Naive thymus-derived CD4-positive, alpha-beta T cell (primary cell): Measurements from ENCODE around the gene PPP1R13L. TPM values are rescaled to one million over a fixed set of nuclear protein-coding genes. Genes with fewer than 3 reads are reported as not detected.
"Not testable (repeated sequence)": the region's sequence is repeated elsewhere in the genome, so short reads cannot be mapped to it uniquely, and the experiment has no call there.

Experiments used
- ATAC-seq: fragments of 150-1000 bp; cut with Tn5 transposase; 2 replicates; pipeline ENCODE4 v1.10.0; 2021; ENCODE audit warnings: mild to moderate bottlenecking, moderate library complexity
- CTCF ChIA-PET: fragments of 350-600 bp; sonication (Branson Sonifier 250); formaldehyde crosslinking; loops from one replicate; lab custom pipeline; 2021; ENCODE audit warnings: antibody characterized with exemption; lab: Charles Lee
- POLR2A ChIA-PET: fragments of 350-600 bp; sonication (Branson Sonifier 250); formaldehyde crosslinking; loops from one replicate; lab custom pipeline; 2021; ENCODE audit warnings: antibody characterized with exemption, inconsistent platforms; lab: Charles Lee
- DNase-seq, 9 donors: peaks; one replicate each; pipeline versions ENCODE4 v3.0.0 to v3.0.0-alpha.2; 2020 to 2022; ENCODE audit warnings: mixed read lengths in 1 of 9
- H3K27ac ChIP-seq: one replicate; pipeline ENCODE4 v1.7.0; 2013; ENCODE audit warnings: mild to moderate bottlenecking, low read depth, low read length, moderate library complexity
- H3K27me3 ChIP-seq, 2 donors: one replicate each; pipeline ENCODE4 v1.7.0; 2013; ENCODE audit warnings: low read length in 2 of 2, mild to moderate bottlenecking in 2 of 2, moderate library complexity in 2 of 2; ENCODE audit not compliant: control insufficient read depth in 2 of 2, insufficient read depth in 2 of 2
- H3K36me3 ChIP-seq, 3 experiments: 1 replicate in 2 of 3; 2 replicates in 1 of 3; pipeline ENCODE4 v1.7.0; 2013; ENCODE audit warnings: low read length in 3 of 3, mild to moderate bottlenecking in 3 of 3, moderate library complexity in 1 of 3; ENCODE audit not compliant: insufficient read depth in 3 of 3, control insufficient read depth in 2 of 3
- H3K4me1 ChIP-seq, 2 donors: one replicate each; pipeline ENCODE4 v1.7.0; 2013; ENCODE audit warnings: low read length in 2 of 2, mild to moderate bottlenecking in 2 of 2, moderate library complexity in 1 of 2; ENCODE audit not compliant: control insufficient read depth in 2 of 2, insufficient read depth in 2 of 2
- H3K4me3 ChIP-seq: 2 replicates; pipeline ENCODE4 v1.7.0; 2013; ENCODE audit warnings: mild to moderate bottlenecking, low read length
- H3K9me3 ChIP-seq, 3 experiments: 1 replicate in 2 of 3; 2 replicates in 1 of 3; pipeline ENCODE4 v1.7.0; 2013; ENCODE audit warnings: low read length in 3 of 3; ENCODE audit not compliant: control insufficient read depth in 2 of 3
- H3K27ac Mint-ChIP-seq, 9 donors: one replicate each; pipeline ENCODE4 v1.8.0; 2020 to 2022; ENCODE audit warnings: mixed read lengths in 9 of 9, mild to moderate bottlenecking in 8 of 9, moderate library complexity in 5 of 9, inconsistent platforms in 2 of 9
- H3K27me3 Mint-ChIP-seq, 5 donors: one replicate each; pipeline ENCODE4 v1.8.0; 2021 to 2022; ENCODE audit warnings: mixed read lengths in 5 of 5, mild to moderate bottlenecking in 1 of 5
- H3K36me3 Mint-ChIP-seq, 5 donors: one replicate each; pipeline ENCODE4 v1.8.0; 2020 to 2022; ENCODE audit warnings: mixed read lengths in 5 of 5, mild to moderate bottlenecking in 3 of 5, inconsistent platforms in 1 of 5
- H3K4me1 Mint-ChIP-seq, 7 donors: one replicate each; pipeline ENCODE4 v1.8.0; 2020 to 2022; ENCODE audit warnings: mixed read lengths in 7 of 7, mild to moderate bottlenecking in 3 of 7, inconsistent platforms in 1 of 7
- H3K4me3 Mint-ChIP-seq, 10 donors: one replicate each; pipeline ENCODE4 v1.8.0; 2020 to 2022; ENCODE audit warnings: mild to moderate bottlenecking in 10 of 10, mixed read lengths in 10 of 10, moderate library complexity in 6 of 10, inconsistent platforms in 2 of 10
- H3K9me3 Mint-ChIP-seq, 11 donors: one replicate each; pipeline ENCODE4 v1.8.0; 2020 to 2022; ENCODE audit warnings: mixed read lengths in 11 of 11, mild to moderate bottlenecking in 4 of 11, inconsistent platforms in 1 of 11, moderate library complexity in 1 of 11
- intact Hi-C, 2 donors: fragments of 100-400 bp; cut with micrococcal nuclease; formaldehyde crosslinking; loops; one replicate each; pipeline ENCODE4 v1.15.1; 2023
- polyA plus RNA-seq, 2 donors: library from polyadenylated mRNA; unstranded; fragments of 300-500 nt; fragmentation: Illumina TruSeq; gene quantifications; one replicate each; pipeline ENCODE4 v1.2.3, GENCODE V29; 2021
- total RNA-seq, 6 experiments: library from RNA in 5 of 6; stranded (reverse) in 5 of 6; gene quantifications; 1 replicate in 5 of 6; 2 replicates in 1 of 6; pipeline ENCODE4 v1.2.3 and lab custom pipeline; 2021 to 2026

The PPP1R13L gene
- total and polyA plus RNA-seq, 7 experiments from 2014 or later = 0.56 to 24.4 (median 3.2) TPM

GRCh38 chr19:45414468-45414867 lies 9.6 kb upstream of the PPP1R13L start:
- Histone ChIP-seq H3K4me1 (peaks cover 4 to 7% of the 10 kb centered on the region in 2 donors), H3K27ac (no peak overlapping the region), H3K36me3 (peaks cover 0 to 39% (median 3%) of the 10 kb centered on the region in 3 experiments), H3K4me3 (no peak overlapping the region), H3K9me3 (no peaks in the 10 kb centered on the region), H3K27me3 (no peaks in the 10 kb centered on the region)
- Mint-ChIP-seq H3K27me3 (no peaks in the 10 kb centered on the region), H3K4me3 (no peak overlapping the region), H3K4me1 (peaks cover 0 to 15% (median 11%) of the 10 kb centered on the region in 7 donors), H3K27ac (no peak overlapping the region), H3K9me3 (no peaks in the 10 kb centered on the region), H3K36me3 (peaks cover 0 to 31% (median 20%) of the 10 kb centered on the region in 5 donors)
- intact Hi-C loops = no loop called here
- ChIA-PET POLR2A (no interaction called here), CTCF (interaction anchor here (0.6 kb wide), 1 partner anchor 25 kb away, joined by 3 read pairs; no protein-coding TSS in a partner anchor)
- ATAC-seq = no peak
- DNase-seq = no peak

GRCh38 chr19:45413497-45413896 lies 8.6 kb upstream of the PPP1R13L start:
- DNase-seq (no peak), ATAC-seq (no peak)
- H3K27ac ChIP-seq = no peak overlapping the region
- Mint-ChIP-seq H3K4me1 (peaks cover 4 to 16% (median 7%) of the 10 kb centered on the region in 7 donors), H3K36me3 (peaks cover 0 to 35% (median 18%) of the 10 kb centered on the region in 5 donors), H3K9me3 (no peaks in the 10 kb centered on the region), H3K27ac (no peak overlapping the region), H3K27me3 (no peaks in the 10 kb centered on the region), H3K4me3 (no peak overlapping the region)
- no peaks in the 10 kb centered on the region for H3K9me3 ChIP-seq
- intact Hi-C loops = no loop called here
- no peak overlapping the region for H3K4me3 ChIP-seq
- no peaks in the 10 kb centered on the region for H3K27me3 ChIP-seq
- H3K36me3 ChIP-seq = peaks cover 0 to 39% (median 3%) of the 10 kb centered on the region in 3 experiments
- H3K4me1 ChIP-seq = no peaks in the 10 kb centered on the region
- POLR2A ChIA-PET = no interaction called here
- CTCF ChIA-PET = interaction anchor here (0.5 kb wide), 1 partner anchor 334 kb away, joined by 4 read pairs; no protein-coding TSS in a partner anchor

GRCh38 chr19:45410330-45410729 lies 5.5 kb upstream of the PPP1R13L start:
- H3K27ac Mint-ChIP-seq = peak overlapping the region in 2 of 9 donors; percentile 20 to 47
- H3K36me3 Mint-ChIP-seq = peaks cover 0 to 29% (median 12%) of the 10 kb centered on the region in 5 donors
- H3K27me3 Mint-ChIP-seq, POLR2A ChIA-PET, H3K4me3 ChIP-seq, DNase-seq, intact Hi-C loops, H3K27me3 ChIP-seq, H3K9me3 ChIP-seq, H3K9me3 Mint-ChIP-seq, H3K4me3 Mint-ChIP-seq, ATAC-seq, CTCF ChIA-PET, H3K27ac ChIP-seq: not testable (repeated sequence)
- Histone ChIP-seq H3K36me3 (peaks cover 0 to 19% (median 3%) of the 10 kb centered on the region in 3 experiments), H3K4me1 (peaks cover 8 to 13% of the 10 kb centered on the region in 2 donors)
- peaks cover 10 to 30% (median 20%) of the 10 kb centered on the region in 7 donors for H3K4me1 Mint-ChIP-seq

- ATAC-seq (no peak), DNase-seq (no peak)
- Mint-ChIP-seq H3K4me1 (peaks cover 16 to 37% (median 28%) of the 10 kb centered on the region in 7 donors), H3K9me3 (no peaks in the 10 kb centered on the region), H3K27ac (no peak overlapping the region), H3K4me3 (no peak overlapping the region), H3K27me3 (peaks cover 0 to 10% (median 4%) of the 10 kb centered on the region in 5 donors), H3K36me3 (peaks cover 0 to 28% (median 11%) of the 10 kb centered on the region in 5 donors)
- CTCF ChIA-PET = no interaction called here
- intact Hi-C loops = loop anchor here (5.0 to 10.0 kb wide), 5 partner anchors 157 to 1223 kb away; partner anchors contain the start of genes QPCTL (in 2 of the 2), SNRPD2 (in 2 of the 2), CCDC61 (in 1 of the 2) and FBXO46 (in 1 of the 2)
- H3K27me3 ChIP-seq = peaks cover under 1 to 3% of the 10 kb centered on the region in 2 donors
- peaks cover 11 to 21% of the 10 kb centered on the region in 2 donors for H3K4me1 ChIP-seq
- no peaks in the 10 kb centered on the region for H3K9me3 ChIP-seq
- no peak overlapping the region for H3K27ac ChIP-seq
- H3K4me3 ChIP-seq = no peak overlapping the region
- H3K36me3 ChIP-seq = peaks cover 0 to 15% (median 3%) of the 10 kb centered on the region in 3 experiments
- POLR2A ChIA-PET = interaction anchor here (0.6 to 1.1 kb wide), 2 partner anchors 15 to 244 kb away, joined by 3 read pairs; no protein-coding TSS in a partner anchor
These were observed 4.7 kb upstream of the PPP1R13L start for GRCh38 chr19:45409557-45409920.

- ATAC-seq = no peak
- no peak overlapping the region for H3K27ac ChIP-seq
- no peak overlapping the region for H3K4me3 ChIP-seq
- H3K4me1 ChIP-seq = peaks cover 16 to 25% of the 10 kb centered on the region in 2 donors
- CTCF ChIA-PET = no interaction called here
- no peak overlapping the region for H3K4me3 Mint-ChIP-seq
- no peaks in the 10 kb centered on the region for H3K9me3 Mint-ChIP-seq
- peak overlapping the region in 2 of 9 donors; percentile 51 to 65 for H3K27ac Mint-ChIP-seq
- peaks cover under 1 to 15% (median 7%) of the 10 kb centered on the region in 5 donors for H3K27me3 Mint-ChIP-seq
- peaks cover 22 to 40% (median 32%) of the 10 kb centered on the region in 7 donors for H3K4me1 Mint-ChIP-seq
- POLR2A ChIA-PET = interaction anchor here (1.1 kb wide), 1 partner anchor 15 kb away, joined by 3 read pairs; no protein-coding TSS in a partner anchor
- peaks cover 0 to 10% (median 3%) of the 10 kb centered on the region in 3 experiments for H3K36me3 ChIP-seq
- peaks cover 5 to 9% of the 10 kb centered on the region in 2 donors for H3K27me3 ChIP-seq
- intact Hi-C loops = loop anchor here (5.0 to 10.0 kb wide), 5 partner anchors 157 to 1223 kb away; partner anchors contain the start of genes QPCTL (in 2 of the 2), SNRPD2 (in 2 of the 2), CCDC61 (in 1 of the 2) and FBXO46 (in 1 of the 2)
- no peak for DNase-seq
- no peaks in the 10 kb centered on the region for H3K9me3 ChIP-seq
- H3K36me3 Mint-ChIP-seq = peaks cover 0 to 23% (median 8%) of the 10 kb centered on the region in 5 donors
These were observed 4.1 kb upstream of the PPP1R13L start for GRCh38 chr19:45408830-45409556.

- H3K27me3 ChIP-seq = peaks cover 10 to 13% of the 10 kb centered on the region in 2 donors
- no peaks in the 10 kb centered on the region for H3K9me3 ChIP-seq
- CTCF ChIA-PET = no interaction called here
- H3K4me3 Mint-ChIP-seq = peak overlapping the region in 9 of 10 donors; percentile 15 to 69 (median 49)
- peaks cover 0 to 16% (median 3%) of the 10 kb centered on the region in 5 donors for H3K36me3 Mint-ChIP-seq
- no peak overlapping the region for H3K27ac ChIP-seq
- POLR2A ChIA-PET = interaction anchor here (0.8 to 1.3 kb wide), 2 partner anchors 8 to 11 kb away, joined by 3 to 4 read pairs; no protein-coding TSS in a partner anchor
- ATAC-seq (no peak), DNase-seq (no peak)
- peaks cover 16 to 25% of the 10 kb centered on the region in 2 donors for H3K4me1 ChIP-seq
- H3K9me3 Mint-ChIP-seq = no peaks in the 10 kb centered on the region
- peaks cover 27 to 48% (median 32%) of the 10 kb centered on the region in 7 donors for H3K4me1 Mint-ChIP-seq
- H3K27ac Mint-ChIP-seq = peak overlapping the region in 2 of 9 donors; percentile 38 to 77
- intact Hi-C loops = loop anchor here (5.0 to 10.0 kb wide), 5 partner anchors 156 to 1224 kb away; partner anchors contain the start of genes QPCTL (in 2 of the 2), SNRPD2 (in 2 of the 2), CCDC61 (in 1 of the 2) and FBXO46 (in 1 of the 2)
- H3K36me3 ChIP-seq = peaks cover 0 to 1% (median 0%) of the 10 kb centered on the region in 3 experiments
- H3K27me3 Mint-ChIP-seq = peaks cover 10 to 24% (median 16%) of the 10 kb centered on the region in 5 donors
- no peak overlapping the region for H3K4me3 ChIP-seq
These were observed 3.3 kb upstream of the PPP1R13L start for GRCh38 chr19:45408121-45408520.
